ENCODE data around the gene AKT2. TPM values are rescaled to one million over a fixed set of nuclear protein-coding genes. Genes with fewer than 3 reads are reported as not detected.

Gene AKT2
- polyA plus RNA-seq, 1 donor from 2014 or later: 131 TPM

DNA sequence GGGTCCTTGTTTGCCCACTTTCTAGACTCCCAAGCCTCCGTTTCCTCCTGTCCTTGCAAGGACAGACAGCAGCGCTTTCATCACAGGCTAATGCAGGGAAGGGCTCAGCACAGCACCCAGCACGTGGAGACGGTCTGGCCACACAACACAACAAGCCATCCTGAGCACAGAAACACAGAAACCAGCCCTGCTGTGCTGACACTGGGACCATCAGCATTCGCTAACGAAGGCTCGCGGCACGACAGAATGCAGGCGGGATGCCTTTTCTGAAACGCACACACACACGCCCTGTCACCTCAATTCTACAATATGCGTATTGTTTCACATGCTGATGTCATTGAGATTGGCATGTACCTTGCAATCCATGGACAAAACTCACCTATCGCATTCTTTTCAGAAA lies 12.9 kb downstream of the AKT2 start:
- Histone ChIP-seq H3K27ac (ENCODE audit: low read length) (no peak overlapping the region), H3K9me2 (ENCODE audit: insufficient read depth, low read length) (no peaks in the 10 kb centered on the region), H4K20me1 (ENCODE audit: insufficient read depth) (no peaks in the 10 kb centered on the region), H2AFZ (ENCODE audit: low read depth, low read length) (no peak overlapping the region), H3K4me3 (ENCODE audit: low read length) (no peak overlapping the region), H3K9me3 (ENCODE audit: low read length) (no peaks in the 10 kb centered on the region), H3F3A (ENCODE audit: insufficient read depth, low read length, poor library complexity, severe bottlenecking) (no peaks in the 10 kb centered on the region), H3K9ac (ENCODE audit: low read length) (no peak overlapping the region), H3K79me2 (replicated peaks; ENCODE audit: insufficient read depth, low read length) (no peaks in the 10 kb centered on the region), H3K4me2 (ENCODE audit: low read length) (no peak overlapping the region), H3K27me3 (ENCODE audit: insufficient read depth, low read depth, low read length) (no peaks in the 10 kb centered on the region), H3K36me3 (ENCODE audit: insufficient read depth, low read length) (no peaks in the 10 kb centered on the region)
- TF ChIP-seq EZH2 (IDR thresholded peaks at IDR 0.05; ENCODE audit: borderline replicate concordance, insufficient read depth, low read length, poor library complexity, severe bottlenecking) (no peak), RAD21 (conservative IDR thresholded peaks at IDR 0.05) (no peak), TAF1 (IDR thresholded peaks at IDR 0.05; ENCODE audit: low read depth) (no peak), POLR2AphosphoS5 (IDR thresholded peaks at IDR 0.05) (no peak), EP300 (conservative IDR thresholded peaks at IDR 0.05; ENCODE audit: poor library complexity, severe bottlenecking) (no peak), MXI1 (conservative IDR thresholded peaks at IDR 0.05; ENCODE audit: poor library complexity, severe bottlenecking) (no peak), SMC3 (conservative IDR thresholded peaks at IDR 0.05; ENCODE audit: poor library complexity) (no peak)
- TF ChIP-seq, protein P1, sequence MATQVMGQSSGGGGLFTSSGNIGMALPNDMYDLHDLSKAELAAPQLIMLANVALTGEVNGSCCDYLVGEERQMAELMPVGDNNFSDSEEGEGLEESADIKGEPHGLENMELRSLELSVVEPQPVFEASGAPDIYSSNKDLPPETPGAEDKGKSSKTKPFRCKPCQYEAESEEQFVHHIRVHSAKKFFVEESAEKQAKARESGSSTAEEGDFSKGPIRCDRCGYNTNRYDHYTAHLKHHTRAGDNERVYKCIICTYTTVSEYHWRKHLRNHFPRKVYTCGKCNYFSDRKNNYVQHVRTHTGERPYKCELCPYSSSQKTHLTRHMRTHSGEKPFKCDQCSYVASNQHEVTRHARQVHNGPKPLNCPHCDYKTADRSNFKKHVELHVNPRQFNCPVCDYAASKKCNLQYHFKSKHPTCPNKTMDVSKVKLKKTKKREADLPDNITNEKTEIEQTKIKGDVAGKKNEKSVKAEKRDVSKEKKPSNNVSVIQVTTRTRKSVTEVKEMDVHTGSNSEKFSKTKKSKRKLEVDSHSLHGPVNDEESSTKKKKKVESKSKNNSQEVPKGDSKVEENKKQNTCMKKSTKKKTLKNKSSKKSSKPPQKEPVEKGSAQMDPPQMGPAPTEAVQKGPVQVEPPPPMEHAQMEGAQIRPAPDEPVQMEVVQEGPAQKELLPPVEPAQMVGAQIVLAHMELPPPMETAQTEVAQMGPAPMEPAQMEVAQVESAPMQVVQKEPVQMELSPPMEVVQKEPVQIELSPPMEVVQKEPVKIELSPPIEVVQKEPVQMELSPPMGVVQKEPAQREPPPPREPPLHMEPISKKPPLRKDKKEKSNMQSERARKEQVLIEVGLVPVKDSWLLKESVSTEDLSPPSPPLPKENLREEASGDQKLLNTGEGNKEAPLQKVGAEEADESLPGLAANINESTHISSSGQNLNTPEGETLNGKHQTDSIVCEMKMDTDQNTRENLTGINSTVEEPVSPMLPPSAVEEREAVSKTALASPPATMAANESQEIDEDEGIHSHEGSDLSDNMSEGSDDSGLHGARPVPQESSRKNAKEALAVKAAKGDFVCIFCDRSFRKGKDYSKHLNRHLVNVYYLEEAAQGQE (IDR thresholded peaks at IDR 0.05; ENCODE audit: borderline replicate concordance): no peak
- TF ChIP-seq, protein P2, sequence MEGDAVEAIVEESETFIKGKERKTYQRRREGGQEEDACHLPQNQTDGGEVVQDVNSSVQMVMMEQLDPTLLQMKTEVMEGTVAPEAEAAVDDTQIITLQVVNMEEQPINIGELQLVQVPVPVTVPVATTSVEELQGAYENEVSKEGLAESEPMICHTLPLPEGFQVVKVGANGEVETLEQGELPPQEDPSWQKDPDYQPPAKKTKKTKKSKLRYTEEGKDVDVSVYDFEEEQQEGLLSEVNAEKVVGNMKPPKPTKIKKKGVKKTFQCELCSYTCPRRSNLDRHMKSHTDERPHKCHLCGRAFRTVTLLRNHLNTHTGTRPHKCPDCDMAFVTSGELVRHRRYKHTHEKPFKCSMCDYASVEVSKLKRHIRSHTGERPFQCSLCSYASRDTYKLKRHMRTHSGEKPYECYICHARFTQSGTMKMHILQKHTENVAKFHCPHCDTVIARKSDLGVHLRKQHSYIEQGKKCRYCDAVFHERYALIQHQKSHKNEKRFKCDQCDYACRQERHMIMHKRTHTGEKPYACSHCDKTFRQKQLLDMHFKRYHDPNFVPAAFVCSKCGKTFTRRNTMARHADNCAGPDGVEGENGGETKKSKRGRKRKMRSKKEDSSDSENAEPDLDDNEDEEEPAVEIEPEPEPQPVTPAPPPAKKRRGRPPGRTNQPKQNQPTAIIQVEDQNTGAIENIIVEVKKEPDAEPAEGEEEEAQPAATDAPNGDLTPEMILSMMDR (IDR thresholded peaks at IDR 0.05; ENCODE audit: poor library complexity, severe bottlenecking): no peak

DNA sequence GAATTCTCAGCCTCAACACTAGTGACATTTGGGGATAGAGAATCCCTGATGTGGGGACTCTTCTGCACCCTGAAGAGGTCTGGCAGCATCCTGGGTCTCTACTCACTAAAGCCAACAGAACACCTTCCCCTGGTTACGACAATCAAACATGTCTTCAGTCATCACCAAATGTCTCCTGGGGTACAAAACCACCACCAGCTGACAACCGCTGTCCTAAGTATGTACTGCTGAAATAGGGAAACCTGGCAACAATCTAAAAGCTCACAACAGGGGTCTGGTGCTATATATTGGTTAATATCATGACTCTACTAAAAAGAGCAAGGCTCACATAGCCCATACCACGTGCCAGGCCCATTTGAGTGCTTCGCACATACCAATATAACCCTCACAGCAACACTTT lies 13.4 kb downstream of the AKT2 start:
- Histone ChIP-seq H3K4me3 (ENCODE audit: low read length) (no peak overlapping the region), H3K4me2 (ENCODE audit: low read length) (no peak overlapping the region), H3K27me3 (ENCODE audit: insufficient read depth, low read depth, low read length) (no peaks in the 10 kb centered on the region), H3K36me3 (ENCODE audit: insufficient read depth, low read length) (no peaks in the 10 kb centered on the region), H3F3A (ENCODE audit: insufficient read depth, low read length, poor library complexity, severe bottlenecking) (no peaks in the 10 kb centered on the region), H3K27ac (ENCODE audit: low read length) (no peak overlapping the region), H3K9me2 (ENCODE audit: insufficient read depth, low read length) (no peaks in the 10 kb centered on the region), H4K20me1 (ENCODE audit: insufficient read depth) (no peaks in the 10 kb centered on the region), H3K9me3 (ENCODE audit: low read length) (no peaks in the 10 kb centered on the region), H2AFZ (ENCODE audit: low read depth, low read length) (no peak overlapping the region), H3K9ac (ENCODE audit: low read length) (no peak overlapping the region), H3K79me2 (replicated peaks; ENCODE audit: insufficient read depth, low read length) (no peaks in the 10 kb centered on the region)
- TF ChIP-seq EZH2 (IDR thresholded peaks at IDR 0.05; ENCODE audit: borderline replicate concordance, insufficient read depth, low read length, poor library complexity, severe bottlenecking): no peak
- TF ChIP-seq EP300 (conservative IDR thresholded peaks at IDR 0.05; ENCODE audit: poor library complexity, severe bottlenecking): no peak
- TF ChIP-seq SMC3 (conservative IDR thresholded peaks at IDR 0.05; ENCODE audit: poor library complexity): no peak
- no peak for TF ChIP-seq MXI1 (conservative IDR thresholded peaks at IDR 0.05; ENCODE audit: poor library complexity, severe bottlenecking)
- TF ChIP-seq, protein P2 (IDR thresholded peaks at IDR 0.05; ENCODE audit: poor library complexity, severe bottlenecking): no peak
- TF ChIP-seq, protein P1 (IDR thresholded peaks at IDR 0.05; ENCODE audit: borderline replicate concordance): no peak
- TF ChIP-seq RAD21 (conservative IDR thresholded peaks at IDR 0.05): no peak
- TF ChIP-seq POLR2AphosphoS5 (IDR thresholded peaks at IDR 0.05): no peak
- TF ChIP-seq TAF1 (IDR thresholded peaks at IDR 0.05; ENCODE audit: low read depth): no peak

Data from neural cell (in vitro differentiated cells).